SK-N-MC (cell line): Measurements from ENCODE around the gene CARS1.

ENCODE experiments used
- EZH2 ChIP-seq: fragments of 200-600 bp; sonication (generic); IDR thresholded peaks from one replicate; pipeline ENCODE4 v1.6.1; 2017; ENCODE audit warnings: antibody characterized with exemption
- FOXP2 ChIP-seq: optimal IDR thresholded peaks from 2 replicates; pipeline ENCODE3; 2011; ENCODE audit warnings: mild to moderate bottlenecking, moderate library complexity; ENCODE audit not compliant: insufficient read depth; ENCODE audit errors: extremely low read length, control extremely low read depth
- POLR2AphosphoS5 ChIP-seq: IDR thresholded peaks from 2 replicates; pipeline ENCODE4 v1.6.1; 2012; ENCODE audit warnings: mild to moderate bottlenecking, low read depth, low read length, borderline replicate concordance

DNA sequence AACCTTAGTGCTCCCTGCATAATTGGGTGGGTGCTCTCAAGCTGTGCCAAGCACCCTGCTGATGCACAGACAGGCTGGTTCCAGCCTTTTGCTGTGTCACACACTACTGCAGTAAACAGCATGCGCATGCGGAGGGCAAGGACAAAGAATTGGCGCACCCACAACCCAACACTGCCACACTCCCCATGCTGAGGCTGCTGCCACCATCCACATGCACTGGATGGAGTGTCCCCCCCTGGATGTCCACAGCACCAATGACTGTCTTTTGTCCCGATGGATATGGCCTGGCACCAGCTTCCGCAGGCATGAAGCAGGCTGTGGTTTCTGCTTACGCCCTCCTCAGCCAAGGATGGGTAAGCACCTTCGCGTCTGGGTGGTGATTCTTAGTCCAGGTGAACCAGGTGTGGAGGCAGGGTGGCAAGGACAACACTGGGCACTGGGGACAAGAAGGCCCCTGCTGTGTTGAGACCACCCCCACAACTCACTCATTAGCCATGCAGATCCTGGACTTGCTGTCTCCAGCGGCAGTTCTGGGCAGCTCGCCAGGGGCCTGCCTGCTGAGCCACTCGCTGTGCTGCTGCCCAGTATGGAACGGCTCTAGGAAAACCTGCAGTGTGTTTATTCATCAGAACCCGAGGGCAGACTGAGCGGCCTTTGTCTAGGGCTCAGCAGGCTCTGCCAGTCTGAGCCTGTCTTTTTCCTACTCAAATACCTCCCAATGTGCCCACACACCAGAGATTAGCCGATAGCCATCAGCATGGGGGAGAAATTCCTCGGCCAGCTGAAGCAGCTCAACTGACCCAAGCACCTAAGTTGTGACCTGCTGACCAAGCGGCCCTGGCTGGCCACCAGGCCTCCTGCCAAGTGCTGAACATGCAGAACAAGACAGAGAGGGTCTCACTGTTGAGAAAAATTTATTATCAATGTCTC, 56.9 kb downstream of the CARS1 start:
- TF ChIP-seq POLR2AphosphoS5 (no peak; the same call in 1 of the 2 replicates), EZH2 (no peak), FOXP2 (no peak)
